ACHN (cell line): Measurements from ENCODE around the gene ERF.

Experiments
- DNase-seq: peaks from one replicate; pipeline ENCODE4 v3.0.0-alpha.2; 2015
- in situ Hi-C: cut with HindIII; loops from 2 replicates; pipeline ENCODE4 v1.10.0; 2017; ENCODE audit warnings: low sequenced_read_pairs, low pct_ligation_motif_present, low pct_unique_long_range_greater_than_20kb

The ERF gene

GRCh38 chr19:42229855-42230351 lies 25.0 kb downstream of the ERF start:
- in situ Hi-C loops: no loop called here
- no peak for DNase-seq

GRCh38 chr19:42229301-42229854 lies 25.6 kb downstream of the ERF start:
- DNase-seq: no peak
- in situ Hi-C loops: no loop called here

- in situ Hi-C loops: no loop called here
- DNase-seq: no peak
Observed at GRCh38 chr19:42228641-42229040, 26.3 kb downstream of the ERF start.

GRCh38 chr19:42226886-42227285 lies 28.0 kb downstream of the ERF start:
- in situ Hi-C loops: no loop called here
- DNase-seq: no peak

GRCh38 chr19:42225718-42226292 lies 29.1 kb downstream of the ERF start:
- in situ Hi-C loops: no loop called here
- no peak for DNase-seq

GRCh38 chr19:42224940-42225717 lies 29.8 kb downstream of the ERF start:
- DNase-seq: no peak
- in situ Hi-C loops: no loop called here

GRCh38 chr19:42220751-42221097 lies 34.2 kb downstream of the ERF start:
- no peak for DNase-seq
- in situ Hi-C loops: no loop called here

- in situ Hi-C loops: no loop called here
- DNase-seq: peak; percentile 95
Observed at GRCh38 chr19:42219812-42220750, 34.8 kb downstream of the ERF start, which contains the start of gene ZNF526. TSS of gene ZNF526 (plus strand) at chr19:42220312. CDS start at chr19:42224404, 4,092 bp downstream.

- in situ Hi-C loops: no loop called here
- peak; percentile 93 for DNase-seq
Observed at GRCh38 chr19:42217520-42218437, 37.1 kb downstream of the ERF start, which contains the start of gene DEDD2. TSS of gene DEDD2 (minus strand) at chr19:42217677. CDS start at chr19:42217007, 670 bp downstream.

- in situ Hi-C loops: no loop called here
- peak; percentile 33 for DNase-seq
Observed at GRCh38 chr19:42216653-42217519, 38.0 kb downstream of the ERF start.

- in situ Hi-C loops: no loop called here
- DNase-seq: no peak
Observed at GRCh38 chr19:42214810-42215485, 40.0 kb downstream of the ERF start.

GRCh38 chr19:42212886-42213285 lies 42.0 kb downstream of the ERF start:
- in situ Hi-C loops: no loop called here
- no peak for DNase-seq

GRCh38 chr19:42208612-42209011 lies 46.3 kb downstream of the ERF start:
- DNase-seq: no peak
- in situ Hi-C loops: no loop called here

GRCh38 chr19:42207767-42208271 lies 47.1 kb downstream of the ERF start:
- in situ Hi-C loops: no loop called here
- DNase-seq: peak; percentile 69

- no peak for DNase-seq
- in situ Hi-C loops: no loop called here
Observed at GRCh38 chr19:42206871-42207755, 47.8 kb downstream of the ERF start.
